T47D (cell line): ENCODE measurements around the gene SHCBP1.

ENCODE experiments used
- DNase-seq, 2 experiments: peaks; one replicate each; pipeline versions ENCODE4 v3.0.0 to v3.0.0-alpha.2; 2011 to 2012; ENCODE audit warnings: low read depth in 1 of 2, low spot score in 1 of 2
- JUND ChIP-seq: IDR thresholded peaks from 2 replicates; pipeline ENCODE4 v1.6.1; 2012; ENCODE audit warnings: low read depth
- in situ Hi-C: cut with HindIII; loops from 2 replicates; pipeline ENCODE4 v1.10.0; 2016; ENCODE audit warnings: low sequenced_read_pairs, low pct_unique_long_range_greater_than_20kb

SHCBP1 gene

GRCh38 chr16:46549477-46549876, 71.7 kb downstream of the SHCBP1 start:
- no peak for TF ChIP-seq JUND
- in situ Hi-C loops = no loop called here
- no peak for DNase-seq
